Activated T-cell treated with anti-CD3 and anti-CD28 coated beads, Interleukin-2, amount 50 U/mL, for 72 hours (primary cell): ENCODE results near the gene ZNF776. TPM values are rescaled to one million over a fixed set of nuclear protein-coding genes. Genes with fewer than 3 reads are reported as not detected.
"Not testable (repeated sequence)": the region's sequence is repeated elsewhere in the genome, so short reads cannot be mapped to it uniquely, and the experiment has no call there.

ENCODE experiments used
- ATAC-seq, 2 donors: fragments of 150-1000 bp; cut with Tn5 transposase; replicated peaks in 1 of 2; 2 replicates each; pipeline ENCODE4 v1.10.0; 2021; ENCODE audit warnings: moderate library complexity in 2 of 2, mild to moderate bottlenecking in 1 of 2
- DNase-seq, 2 donors: peaks; one replicate each; pipeline ENCODE4 v3.0.0; 2021 to 2022; ENCODE audit warnings: mixed read lengths in 1 of 2
- H3K27ac Mint-ChIP-seq: one replicate; pipeline ENCODE4 v1.8.0; 2022; ENCODE audit warnings: mild to moderate bottlenecking, moderate library complexity, mixed read lengths
- H3K27me3 Mint-ChIP-seq: one replicate; pipeline ENCODE4 v1.8.0; 2022; ENCODE audit warnings: low read depth, mixed read lengths
- H3K36me3 Mint-ChIP-seq, 2 donors: one replicate each; pipeline ENCODE4 v1.8.0; 2022; ENCODE audit warnings: mixed read lengths in 2 of 2, mild to moderate bottlenecking in 1 of 2; ENCODE audit not compliant: insufficient read depth in 2 of 2
- H3K4me1 Mint-ChIP-seq: one replicate; pipeline ENCODE4 v1.8.0; 2022; ENCODE audit warnings: low read depth, mixed read lengths
- H3K4me3 Mint-ChIP-seq, 2 donors: one replicate each; pipeline ENCODE4 v1.8.0; 2022; ENCODE audit warnings: mild to moderate bottlenecking in 2 of 2, mixed read lengths in 2 of 2, moderate library complexity in 2 of 2
- H3K9me3 Mint-ChIP-seq, 2 donors: one replicate each; pipeline ENCODE4 v1.8.0; 2022; ENCODE audit warnings: mixed read lengths in 2 of 2
- total RNA-seq, 2 donors: library from RNA; stranded (reverse); gene quantifications; one replicate each; pipeline ENCODE4 v1.2.3, GENCODE V29; 2022

ZNF776 gene
- 10 to 100 TPM; 13.4 to 14.1 TPM for total RNA-seq

- Mint-ChIP-seq H3K36me3 (peaks cover 35 to 58% of the 10 kb centered on the region in 2 donors), H3K4me3 (peak within 1 kb of the TSS; percentile 81 to 99), H3K9me3 (peaks cover 14 to 26% of the 10 kb centered on the region in 2 donors), H3K27ac (peak within 1 kb of the TSS; percentile 73), H3K27me3 (no peaks in the 10 kb centered on the region), H3K4me1 (peaks cover 27% of the 10 kb centered on the region)
- ATAC-seq (peak; percentile 98 to 99), DNase-seq (peak; percentile 82 to 87)
These were observed at the start of gene ZNF776 for GRCh38 chr19:57746580-57747471. TSS of gene ZNF776 (plus strand) at chr19:57746815. CDS start at chr19:57747059, 244 bp downstream.

DNA sequence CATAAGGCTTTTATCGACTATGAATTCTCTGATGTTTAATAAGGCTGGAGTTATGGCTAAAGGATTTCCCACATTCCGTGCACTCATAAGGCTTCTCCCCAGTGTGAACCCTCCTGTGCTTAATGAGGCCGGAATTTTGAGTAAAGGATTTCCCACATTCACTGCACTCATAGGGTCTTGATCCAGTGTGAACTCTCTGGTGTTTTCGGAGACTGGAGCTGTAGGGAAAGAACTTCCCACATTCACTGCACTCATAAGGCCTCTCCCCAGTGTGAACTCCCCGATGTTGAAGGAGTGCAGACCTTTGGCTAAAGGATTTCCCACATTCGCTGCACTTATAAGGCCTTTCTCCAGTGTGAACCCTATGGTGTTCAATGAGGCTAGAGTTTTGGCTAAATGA, 45.0 kb upstream of the ZNF776 start:
- ATAC-seq (no peak), DNase-seq (no peak)
- H3K9me3 Mint-ChIP-seq = peaks cover 26 to 44% of the 10 kb centered on the region in 2 donors
- no peak overlapping the region for H3K4me3 Mint-ChIP-seq
- H3K27ac Mint-ChIP-seq = no peak overlapping the region
- H3K27me3 Mint-ChIP-seq = no peaks in the 10 kb centered on the region
- H3K36me3 Mint-ChIP-seq = peaks cover 62 to 76% of the 10 kb centered on the region in 2 donors
- no peaks in the 10 kb centered on the region for H3K4me1 Mint-ChIP-seq

DNA sequence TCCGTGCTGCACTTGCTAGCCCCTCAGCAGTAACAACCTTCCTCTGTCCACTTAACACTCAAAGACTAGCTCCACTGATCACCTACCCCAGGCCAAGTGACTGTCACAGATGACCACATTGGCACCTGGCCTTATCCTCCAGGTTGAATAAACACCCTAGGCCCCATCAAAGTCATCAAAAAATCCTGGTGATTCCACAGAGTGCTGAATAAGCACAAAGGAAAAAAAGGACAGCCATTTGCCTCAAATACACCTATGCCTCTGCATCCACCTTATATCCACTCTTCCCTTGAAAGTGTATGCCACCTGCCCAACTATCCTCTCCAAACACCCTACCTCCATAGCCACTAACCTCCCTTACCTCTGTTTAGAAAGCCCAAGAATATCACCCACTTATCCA, 40.3 kb upstream of the ZNF776 start:
- peaks cover 30 to 43% of the 10 kb centered on the region in 2 donors for H3K9me3 Mint-ChIP-seq
- peaks cover 24% of the 10 kb centered on the region for H3K4me1 Mint-ChIP-seq
- peaks cover 63 to 73% of the 10 kb centered on the region in 2 donors for H3K36me3 Mint-ChIP-seq
- DNase-seq (no peak), ATAC-seq (no peak)
- no peak overlapping the region for H3K4me3 Mint-ChIP-seq
- H3K27ac Mint-ChIP-seq = no peak overlapping the region
- H3K27me3 Mint-ChIP-seq = no peaks in the 10 kb centered on the region

DNA sequence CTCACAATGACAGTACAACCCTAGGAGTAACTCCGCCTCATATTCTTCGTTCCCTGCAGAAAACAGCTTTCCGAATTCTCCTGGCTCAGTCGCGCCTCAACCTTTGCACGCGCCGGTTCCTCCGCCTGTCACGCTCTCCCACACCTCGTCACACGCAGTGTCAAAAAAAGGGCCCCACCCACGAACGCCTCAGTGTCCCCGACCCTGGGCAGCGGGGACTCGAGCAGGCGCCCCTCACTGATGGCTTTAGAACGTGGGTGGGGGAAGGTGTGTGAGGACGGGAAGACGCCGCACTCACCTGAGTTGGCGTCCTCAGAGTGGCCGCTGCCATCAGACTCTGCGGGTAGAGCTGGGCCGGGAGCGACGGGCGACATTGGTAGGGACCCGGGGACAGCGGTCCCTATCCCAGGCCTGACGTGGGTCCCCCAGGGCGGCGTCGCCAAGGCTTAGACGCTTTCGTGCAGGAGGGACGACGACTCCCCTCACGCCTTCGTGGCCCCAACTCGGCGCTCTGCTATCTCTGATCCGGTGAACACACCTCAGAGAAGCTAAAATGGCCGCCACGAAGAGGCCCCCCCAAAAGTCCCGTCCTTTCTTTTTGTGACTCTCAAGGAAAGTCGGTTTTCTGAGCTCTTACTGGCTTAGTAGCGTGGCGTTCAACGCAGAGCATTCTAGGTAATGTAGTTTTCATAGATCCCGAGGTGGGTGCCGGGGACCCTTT, 37.8 kb upstream of the ZNF776 start, which contains the start of gene ZNF154:
Gene ZNF154, minus strand, starts transcription at position 564 of the 721 bp plus-strand sequence. Its CDS starts 233 bp downstream, at position 331.
- H3K4me1 Mint-ChIP-seq = peaks cover 24% of the 10 kb centered on the region
- peaks cover 25 to 34% of the 10 kb centered on the region in 2 donors for H3K9me3 Mint-ChIP-seq
- no peaks in the 10 kb centered on the region for H3K27me3 Mint-ChIP-seq

DNA sequence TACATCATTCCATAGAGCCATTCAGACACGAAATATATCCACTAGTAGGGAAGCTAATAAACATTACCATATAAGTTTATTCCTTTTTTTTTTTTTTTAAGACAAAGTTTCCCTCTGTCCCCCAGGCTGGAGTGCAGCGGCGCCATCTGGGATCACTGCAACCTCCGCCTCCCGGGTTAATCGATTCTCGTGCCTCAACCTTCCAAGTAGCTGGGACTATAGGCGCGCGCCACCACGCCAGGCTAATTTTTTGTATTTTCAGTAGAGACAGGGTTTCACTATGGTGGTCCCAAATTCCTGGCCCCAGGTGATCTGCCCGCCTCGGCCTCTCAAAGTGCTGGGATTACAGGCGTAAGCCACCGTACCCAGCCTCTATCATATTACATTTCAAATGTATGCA, 37.0 kb upstream of the ZNF776 start:
- Mint-ChIP-seq H3K9me3 (peaks cover 20 to 27% of the 10 kb centered on the region in 2 donors), H3K27ac (peak overlapping the region; percentile 68), H3K27me3 (no peaks in the 10 kb centered on the region), H3K36me3 (peaks cover 43 to 57% of the 10 kb centered on the region in 2 donors), H3K4me1 (peaks cover 24% of the 10 kb centered on the region), H3K4me3 (peak overlapping the region; percentile 87 to 91)
- no peak for DNase-seq
- no peak for ATAC-seq

More for the DNA sequence above, 37.8 kb upstream of the ZNF776 start, which contains the start of gene ZNF154:
- DNase-seq (peak; percentile 57 to 58), ATAC-seq (peak; percentile 89 to 93)
- Mint-ChIP-seq H3K27ac (peak within 1 kb of the TSS; percentile 68), H3K36me3 (peaks cover 47 to 58% of the 10 kb centered on the region in 2 donors), H3K4me3 (peak within 1 kb of the TSS; percentile 87 to 91)

DNA sequence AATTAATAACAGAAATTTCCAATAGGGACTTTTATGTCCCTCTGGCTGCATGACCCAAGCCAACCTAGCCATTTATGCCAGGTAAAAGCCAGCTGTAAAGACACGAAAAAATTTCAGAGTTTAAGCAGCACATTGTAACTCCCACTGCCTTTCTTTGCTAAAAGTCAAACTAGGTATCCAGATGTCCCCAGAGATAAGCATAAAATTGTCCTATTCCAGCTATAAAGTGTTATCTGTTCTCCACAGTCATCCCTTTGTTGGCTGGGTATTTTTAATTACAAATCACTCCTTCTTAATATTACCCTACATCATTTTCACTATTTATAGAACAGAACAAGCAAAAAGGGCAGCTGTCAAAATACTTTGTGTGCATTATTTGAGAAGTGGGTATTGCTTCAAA, 34.4 kb upstream of the ZNF776 start:
- Mint-ChIP-seq H3K4me1 (peaks cover 22% of the 10 kb centered on the region), H3K36me3 (peaks cover 36 to 54% of the 10 kb centered on the region in 2 donors), H3K9me3 (peaks cover 21% of the 10 kb centered on the region in 2 donors), H3K27ac (no peak overlapping the region), H3K4me3 (no peak overlapping the region), H3K27me3 (no peaks in the 10 kb centered on the region)
- ATAC-seq (no peak), DNase-seq (no peak)

DNA sequence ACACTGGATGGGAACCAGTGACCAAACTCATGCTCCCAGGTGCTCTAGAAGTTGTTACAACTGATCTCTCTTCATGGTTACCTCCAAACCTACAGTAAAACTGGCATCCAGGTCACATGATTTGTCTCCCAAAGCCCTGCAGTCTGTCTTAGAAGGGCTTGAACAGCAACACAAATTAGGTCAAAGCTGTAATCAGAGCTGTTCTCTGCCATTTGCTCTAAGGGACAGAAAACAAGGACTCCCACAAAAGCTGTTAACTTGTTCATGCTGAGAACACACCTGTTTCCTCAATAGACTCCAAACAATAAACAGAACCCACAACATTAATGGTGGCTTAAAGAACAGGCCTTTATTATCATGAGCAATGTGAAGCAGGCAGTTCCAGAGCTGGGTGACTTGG, 27.2 kb upstream of the ZNF776 start:
- no peaks in the 10 kb centered on the region for H3K27me3 Mint-ChIP-seq
- DNase-seq (no peak), ATAC-seq (no peak)
- H3K27ac Mint-ChIP-seq = no peak overlapping the region
- H3K36me3 Mint-ChIP-seq = peaks cover 57 to 71% of the 10 kb centered on the region in 2 donors
- peaks cover 30 to 41% of the 10 kb centered on the region in 2 donors for H3K9me3 Mint-ChIP-seq
- H3K4me1 Mint-ChIP-seq = peaks cover 4% of the 10 kb centered on the region
- H3K4me3 Mint-ChIP-seq = no peak overlapping the region

DNA sequence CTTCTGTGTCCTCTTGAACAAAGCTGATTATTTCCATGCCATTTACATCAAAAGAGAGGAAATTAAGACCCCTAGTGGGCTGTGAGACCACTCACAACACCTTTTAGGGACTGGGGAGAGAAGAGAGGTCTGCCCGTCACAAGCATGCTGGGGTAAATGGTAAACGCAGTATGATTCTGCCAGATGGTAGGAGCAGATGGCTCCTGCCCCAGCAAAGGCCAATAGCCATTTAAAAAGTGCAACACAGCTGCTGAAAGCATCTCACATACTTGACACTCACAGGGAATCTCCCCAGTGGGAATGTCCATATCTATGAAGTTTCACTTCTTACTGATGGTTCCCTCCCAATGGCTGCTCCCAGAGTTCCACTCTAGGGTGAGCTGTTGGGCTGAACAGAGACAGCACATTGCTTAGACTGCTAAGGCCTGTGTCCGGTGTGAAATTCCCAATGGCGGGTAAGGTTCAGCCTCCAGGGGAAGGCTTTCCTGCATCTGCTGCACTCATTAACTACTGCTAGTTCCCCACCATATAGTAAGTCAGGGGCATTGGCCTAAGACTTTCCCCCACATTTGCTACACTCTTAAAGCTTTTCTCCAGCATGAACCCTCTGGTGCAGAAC, 26.6 kb upstream of the ZNF776 start:
- Mint-ChIP-seq H3K36me3 (peaks cover 59 to 71% of the 10 kb centered on the region in 2 donors), H3K4me3 (no peak overlapping the region), H3K27me3 (no peaks in the 10 kb centered on the region), H3K4me1 (peaks cover 8% of the 10 kb centered on the region), H3K27ac (no peak overlapping the region), H3K9me3 (peaks cover 29 to 41% of the 10 kb centered on the region in 2 donors)
- DNase-seq (no peak), ATAC-seq (no peak)

- H3K27ac Mint-ChIP-seq = no peak overlapping the region
- no peaks in the 10 kb centered on the region for H3K27me3 Mint-ChIP-seq
- H3K36me3 Mint-ChIP-seq = peaks cover 56 to 70% of the 10 kb centered on the region in 2 donors
- DNase-seq = no peak
- H3K4me3 Mint-ChIP-seq = no peak overlapping the region
- peaks cover 10% of the 10 kb centered on the region for H3K4me1 Mint-ChIP-seq
- no peak for ATAC-seq
- peaks cover 27 to 40% of the 10 kb centered on the region in 2 donors for H3K9me3 Mint-ChIP-seq
These were observed 25.7 kb upstream of the ZNF776 start for GRCh38 chr19:57720878-57721277.

DNA sequence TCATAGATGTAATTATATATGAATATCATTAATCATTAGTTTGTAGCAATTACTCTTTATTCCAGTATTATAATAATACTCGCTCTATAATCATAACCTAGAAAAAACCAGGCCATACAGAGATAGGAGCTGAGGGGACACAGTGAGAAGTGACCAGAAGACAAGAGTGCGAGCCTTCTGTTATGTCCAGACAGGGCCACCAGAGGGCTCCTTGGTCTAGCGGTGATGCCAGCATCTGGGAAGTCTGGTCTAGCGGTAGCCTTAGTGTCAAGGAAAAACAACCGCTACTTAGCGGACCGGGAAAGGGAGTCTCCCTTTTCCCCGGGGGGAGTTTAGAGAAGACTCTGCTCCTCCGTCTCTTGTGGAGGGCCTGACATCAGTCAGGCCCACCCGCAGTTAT, 8.3 kb upstream of the ZNF776 start:
- not testable (repeated sequence) for H3K4me1 Mint-ChIP-seq, H3K36me3 Mint-ChIP-seq, H3K9me3 Mint-ChIP-seq, H3K27me3 Mint-ChIP-seq, H3K4me3 Mint-ChIP-seq, ATAC-seq, H3K27ac Mint-ChIP-seq
- DNase-seq = peak; percentile 28 to 37

DNA sequence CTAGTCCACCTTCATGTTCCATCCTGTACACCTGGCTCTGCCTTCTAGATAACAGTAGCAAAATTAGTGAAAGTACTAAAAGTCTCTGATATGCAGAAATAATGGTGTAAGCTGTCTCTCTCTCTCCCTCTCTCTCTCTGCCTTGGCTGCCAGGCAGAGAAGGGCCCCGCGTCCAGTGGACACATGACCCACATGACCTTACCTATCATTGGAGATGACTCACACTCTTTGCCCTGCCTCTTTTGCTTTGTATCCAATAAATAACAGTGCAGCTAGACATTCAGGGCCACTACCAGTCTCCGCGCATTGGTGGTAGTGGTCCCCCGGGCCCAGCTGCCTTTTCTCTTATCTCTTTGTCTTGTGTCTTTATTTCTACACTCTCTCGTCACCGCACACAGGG, 7.8 kb upstream of the ZNF776 start:
- not testable (repeated sequence) for H3K4me1 Mint-ChIP-seq, H3K4me3 Mint-ChIP-seq, H3K27me3 Mint-ChIP-seq, H3K27ac Mint-ChIP-seq, DNase-seq, ATAC-seq, H3K9me3 Mint-ChIP-seq, H3K36me3 Mint-ChIP-seq

DNA sequence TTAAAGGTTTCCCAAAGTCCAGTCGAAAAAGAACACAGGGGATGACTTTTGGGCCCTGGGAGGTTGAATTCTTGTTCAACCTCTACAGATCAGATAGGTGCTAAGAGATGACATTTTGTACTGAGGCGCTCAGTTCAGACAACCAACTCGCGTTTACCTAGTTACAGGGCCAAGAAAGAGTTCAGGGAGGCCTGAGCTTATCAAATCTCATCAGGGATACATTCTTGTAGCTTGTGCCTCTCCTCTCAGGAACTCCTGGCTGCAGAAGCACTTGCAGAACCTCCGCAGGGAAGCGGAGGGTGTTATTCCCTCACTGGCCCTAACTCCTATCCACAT, 825 bp downstream of the ZNF776 start:
- H3K9me3 Mint-ChIP-seq = peaks cover 18 to 30% of the 10 kb centered on the region in 2 donors
- H3K4me1 Mint-ChIP-seq = peaks cover 27% of the 10 kb centered on the region
- DNase-seq = no peak

DNA sequence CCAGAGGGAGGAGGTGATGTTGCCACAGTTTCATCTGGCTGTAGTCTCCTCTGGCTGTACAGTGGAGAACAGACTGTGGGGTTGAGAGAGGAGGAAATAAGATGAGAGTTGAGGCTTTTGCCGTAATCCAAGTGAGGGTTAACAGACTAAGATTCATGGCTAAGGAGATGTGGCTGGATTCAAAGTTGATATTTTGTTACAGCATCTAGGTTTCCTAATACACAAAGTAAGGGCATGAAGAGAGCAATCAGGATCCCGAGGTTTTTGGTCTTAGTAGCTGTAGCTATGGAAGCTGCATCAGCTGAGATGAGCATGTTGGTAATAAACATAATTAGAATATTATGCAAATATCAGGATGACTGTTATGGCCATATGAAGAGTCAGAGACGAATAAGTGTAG, 1.4 kb downstream of the ZNF776 start:
- Mint-ChIP-seq H3K9me3 (peaks cover 21 to 36% of the 10 kb centered on the region in 2 donors), H3K27me3 (no peaks in the 10 kb centered on the region), H3K4me1 (peaks cover 27% of the 10 kb centered on the region), H3K27ac (no peak overlapping the region), H3K4me3 (peak overlapping the region; percentile 81 to 99), H3K36me3 (peaks cover 45 to 70% of the 10 kb centered on the region in 2 donors)
- DNase-seq (no peak), ATAC-seq (no peak)

More for the DNA sequence above, 825 bp downstream of the ZNF776 start:
- no peak for ATAC-seq
- peaks cover 39 to 64% of the 10 kb centered on the region in 2 donors for H3K36me3 Mint-ChIP-seq
- H3K4me3 Mint-ChIP-seq = peak overlapping the region; percentile 81 to 99
- no peaks in the 10 kb centered on the region for H3K27me3 Mint-ChIP-seq
- no peak overlapping the region for H3K27ac Mint-ChIP-seq
